Left renal cortex interstitium (tissue), 4 donors: ENCODE results near the gene PRR32. TPM values are rescaled to one million over a fixed set of nuclear protein-coding genes. Genes with fewer than 3 reads are reported as not detected.
"Not testable (repeated sequence)": the region's sequence is repeated elsewhere in the genome, so short reads cannot be mapped to it uniquely, and the experiment has no call there.

Source experiments
- DNase-seq, 4 donors: peaks; one replicate each; pipeline ENCODE4 v3.0.0-alpha.2; 2013; ENCODE audit warnings: low read depth in 4 of 4, low spot score in 2 of 4, missing footprints in 1 of 4
- polyA plus RNA-seq, 4 donors: library from polyadenylated mRNA; unstranded; fragments of 120-200 nt; gene quantifications; one replicate each; pipeline ENCODE4 v1.2.1, GENCODE V29; 2013; ENCODE audit not compliant: insufficient read length in 4 of 4

The PRR32 gene, protein sequence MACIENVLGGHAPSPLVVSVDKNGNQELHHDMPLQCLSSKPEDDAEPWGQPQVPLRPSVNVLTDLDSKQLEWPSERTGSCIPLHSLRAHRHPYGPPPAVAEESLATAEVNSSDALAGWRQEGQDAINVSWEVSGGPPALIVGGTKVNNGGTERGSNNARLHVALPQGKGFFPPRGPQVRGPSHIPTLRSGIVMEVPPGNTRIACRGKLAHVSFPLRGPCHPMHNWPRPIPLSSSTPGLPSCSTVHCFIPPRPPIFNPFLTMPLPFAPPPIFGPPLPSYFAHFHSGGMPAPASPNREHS
- not detected for polyA plus RNA-seq

DNA sequence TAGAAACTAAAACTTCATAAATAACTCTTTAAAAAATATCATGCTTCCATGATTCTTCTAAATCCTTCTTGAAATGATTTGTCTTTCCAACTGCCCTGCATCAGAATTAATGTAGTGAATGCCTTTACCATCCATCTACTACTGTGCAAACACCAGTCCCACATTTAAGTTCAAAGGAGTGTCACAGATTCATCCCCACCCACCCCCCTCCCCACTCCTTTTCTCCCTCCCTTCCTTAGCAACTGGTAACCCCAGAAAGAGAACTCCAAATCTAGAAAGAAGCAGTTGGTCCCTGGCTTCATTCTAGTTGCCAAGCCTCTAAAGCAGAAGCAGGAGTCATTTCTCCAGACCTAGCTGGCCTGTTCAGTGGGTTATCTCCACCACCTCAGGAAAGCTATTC, at the start of gene PRR32:
TSS of gene PRR32 (plus strand) at position 301 of the 400 bp plus-strand sequence. CDS start 115 bp downstream, outside the sequence.
- DNase-seq, result no peak

DNA sequence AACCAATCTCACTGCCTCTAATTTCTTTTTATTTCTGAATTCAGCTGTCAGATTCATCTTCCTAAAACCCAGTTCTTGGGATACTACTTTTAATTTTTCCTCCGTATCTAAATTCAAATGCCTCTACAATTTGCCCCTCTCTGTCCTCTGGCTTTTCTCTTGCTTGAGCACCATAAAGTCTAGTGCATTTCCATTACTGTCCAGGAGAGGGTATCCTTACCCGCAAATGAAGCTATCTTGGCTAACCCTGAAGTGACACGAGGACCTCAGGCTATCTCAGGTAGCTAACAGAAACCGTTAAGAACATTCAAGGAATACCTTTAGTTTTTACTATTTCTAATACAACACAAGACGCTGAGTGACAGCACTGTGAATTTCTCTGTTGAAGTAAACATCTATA, 49.4 kb upstream of the PRR32 start:
- DNase-seq, result peak in 2 of 4 donors; percentile 3 to 6

DNA sequence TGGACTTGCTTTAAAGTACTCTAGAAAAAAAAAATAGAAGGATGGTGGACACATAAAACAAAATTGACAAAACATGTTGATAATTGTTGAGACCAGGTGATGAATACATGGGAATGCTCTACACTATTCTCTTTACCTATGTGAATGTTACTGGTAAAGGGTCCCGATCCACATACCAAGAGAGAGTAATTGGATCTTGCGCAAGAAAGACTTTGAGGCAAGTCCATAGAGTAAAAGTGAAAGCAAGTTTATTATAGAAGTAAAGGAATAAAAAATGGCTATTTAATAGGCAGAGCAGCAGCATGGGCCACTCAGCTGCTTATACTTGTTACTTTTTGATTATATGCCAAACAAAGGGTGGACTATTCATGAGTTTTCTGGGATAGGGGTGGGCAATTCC, 34.0 kb upstream of the PRR32 start:
- no peak for DNase-seq

DNA sequence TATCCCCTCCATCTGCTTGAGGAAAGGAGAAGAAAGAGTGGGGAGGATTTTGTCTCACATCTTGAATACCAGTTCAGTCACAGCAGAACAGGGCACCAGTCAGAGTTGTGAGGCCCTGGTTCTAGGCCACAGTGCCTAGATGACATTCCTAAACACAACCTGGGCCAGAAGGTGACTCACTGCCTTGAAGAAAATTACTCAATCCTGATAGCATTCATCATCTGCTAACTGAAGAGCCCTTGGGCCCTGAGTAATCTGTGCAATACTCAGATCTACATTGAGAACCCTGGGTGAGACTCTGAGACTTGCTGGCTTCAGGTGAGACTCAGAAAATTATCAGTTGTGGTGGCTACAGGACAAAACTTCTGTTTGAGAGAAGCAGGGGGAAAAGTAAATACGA, 20.5 kb upstream of the PRR32 start:
- no peak for DNase-seq

DNA sequence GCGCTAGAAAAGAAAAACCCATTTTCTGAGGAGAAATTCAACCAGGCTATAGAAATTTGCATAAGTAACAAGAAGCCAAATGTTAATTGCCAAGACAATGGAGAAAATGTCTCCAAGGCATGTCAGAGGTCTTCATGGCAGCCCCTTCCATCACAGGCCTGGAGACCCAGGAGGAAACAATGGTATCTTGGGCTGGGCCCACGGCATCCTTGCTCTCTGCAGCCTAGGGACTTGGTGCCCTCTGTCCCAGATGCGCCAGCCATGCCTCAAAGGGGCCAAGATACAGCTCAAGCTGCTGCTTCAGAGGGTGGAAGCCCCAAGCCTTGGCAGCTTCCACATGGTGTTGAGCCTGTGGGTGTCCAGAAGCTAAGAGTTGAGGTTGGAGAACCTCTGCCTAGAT, 12.7 kb upstream of the PRR32 start:
- not testable (repeated sequence) for DNase-seq

DNA sequence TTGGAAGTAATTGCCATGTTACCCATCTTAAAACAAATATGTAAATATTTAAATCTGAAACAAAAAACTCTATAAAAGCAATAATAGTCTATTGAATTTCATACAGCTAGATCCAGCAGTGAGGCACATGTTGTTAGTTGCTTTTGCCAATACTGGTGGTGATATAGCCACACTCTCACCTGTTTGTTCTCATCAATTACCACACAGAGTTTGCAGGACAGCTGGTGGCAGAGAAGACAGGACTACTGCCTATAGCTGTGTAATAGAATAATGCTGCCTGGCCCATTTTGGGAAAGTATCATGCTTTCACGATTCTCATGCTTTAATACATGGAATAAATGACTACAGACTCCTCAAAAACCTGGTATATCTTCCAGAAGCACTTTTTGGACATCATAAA, 3.7 kb upstream of the PRR32 start:
- no peak for DNase-seq

DNA sequence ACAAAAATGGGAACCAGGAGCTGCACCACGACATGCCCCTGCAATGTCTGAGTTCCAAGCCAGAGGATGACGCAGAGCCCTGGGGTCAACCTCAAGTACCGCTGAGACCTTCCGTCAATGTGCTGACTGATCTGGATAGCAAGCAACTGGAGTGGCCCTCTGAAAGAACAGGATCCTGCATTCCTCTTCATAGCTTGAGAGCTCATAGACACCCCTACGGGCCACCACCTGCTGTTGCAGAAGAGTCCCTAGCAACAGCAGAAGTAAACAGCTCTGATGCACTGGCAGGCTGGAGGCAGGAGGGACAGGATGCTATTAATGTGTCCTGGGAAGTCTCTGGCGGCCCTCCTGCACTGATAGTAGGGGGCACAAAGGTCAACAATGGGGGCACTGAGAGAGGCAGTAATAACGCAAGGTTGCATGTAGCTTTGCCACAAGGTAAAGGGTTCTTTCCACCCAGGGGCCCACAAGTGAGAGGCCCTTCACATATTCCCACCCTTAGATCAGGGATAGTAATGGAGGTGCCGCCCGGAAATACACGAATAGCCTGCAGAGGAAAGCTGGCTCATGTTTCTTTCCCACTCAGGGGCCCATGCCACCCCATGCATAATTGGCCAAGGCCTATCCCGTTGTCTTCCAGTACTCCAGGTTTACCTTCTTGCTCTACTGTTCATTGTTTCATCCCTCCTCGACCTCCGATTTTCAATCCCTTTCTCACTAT, 1.3 kb downstream of the PRR32 start:
- no peak for DNase-seq

DNA sequence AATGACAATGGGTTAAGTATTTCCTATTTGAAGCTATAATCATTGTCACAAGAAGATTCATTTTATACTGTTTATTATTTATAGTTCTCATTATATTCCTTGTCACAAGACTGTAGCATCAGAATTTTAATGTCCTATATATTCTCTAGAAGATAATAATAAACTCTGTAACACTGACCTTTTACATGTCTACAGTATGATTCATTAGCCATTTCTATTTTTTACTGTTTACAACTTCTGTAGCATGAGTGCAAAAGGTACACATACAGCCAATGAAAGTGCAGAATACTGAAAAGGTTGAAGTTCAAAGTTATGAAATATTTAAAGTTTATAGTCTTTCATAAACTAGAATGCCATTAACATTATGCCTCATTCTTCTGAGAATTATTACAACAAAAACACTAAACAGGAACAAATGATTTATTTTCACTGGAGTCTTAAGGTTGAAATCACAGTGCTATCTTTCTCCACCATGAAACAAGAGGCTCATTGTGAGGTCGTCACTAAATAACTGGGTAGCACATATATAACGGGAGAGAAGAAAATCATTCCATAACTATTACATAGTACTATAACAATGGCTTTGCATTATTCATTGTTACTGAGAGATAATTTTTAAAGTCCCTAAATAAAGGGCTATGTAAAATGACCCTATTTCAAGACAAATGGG, 4.9 kb downstream of the PRR32 start:
- no peak for DNase-seq

DNA sequence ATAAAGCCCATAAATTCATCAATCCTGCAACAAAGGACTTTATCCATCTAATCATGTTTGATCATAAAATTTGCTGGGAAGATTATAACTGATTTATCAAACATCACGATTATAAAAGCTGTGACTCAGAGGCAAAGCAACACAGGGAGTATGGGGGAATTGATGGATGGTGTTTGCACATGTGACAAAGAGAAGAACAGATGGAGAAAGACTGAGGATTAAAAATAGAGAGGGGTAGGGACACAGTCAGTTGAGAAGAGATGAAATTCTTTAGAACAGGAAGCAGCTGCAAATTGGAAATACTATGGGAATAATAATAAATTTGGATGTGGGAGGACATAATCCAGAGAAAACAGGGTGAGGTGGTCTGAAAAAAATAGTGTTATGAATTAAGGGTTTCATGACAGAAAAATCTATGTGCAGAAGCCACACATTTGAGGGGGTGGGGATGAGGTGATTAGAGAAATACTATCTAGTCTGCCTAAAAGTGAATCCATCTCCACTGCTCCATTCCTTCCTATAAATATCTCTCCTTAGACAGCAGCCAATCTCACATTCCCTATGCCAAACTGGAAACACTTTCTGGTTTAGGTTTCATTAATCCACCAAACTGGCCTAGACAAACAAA, 6.2 kb downstream of the PRR32 start:
- DNase-seq, result no peak

DNA sequence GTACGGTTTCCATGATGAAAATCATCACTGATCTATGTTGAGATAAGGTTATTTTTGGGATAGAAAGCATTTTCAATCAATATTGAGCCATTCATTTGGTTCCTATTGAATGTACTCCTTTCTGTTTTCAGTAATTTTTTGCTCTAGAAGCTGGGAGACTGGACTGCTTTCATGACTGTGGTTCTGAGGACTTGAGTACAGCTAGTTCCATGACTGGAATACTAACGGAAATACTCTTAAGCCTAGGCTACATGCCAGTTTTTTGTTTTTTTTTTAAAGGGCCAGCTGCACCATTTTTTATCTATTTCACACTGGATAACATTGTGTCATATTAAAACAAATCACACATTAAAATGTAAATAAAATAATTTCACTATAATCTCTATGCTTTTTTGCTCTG, 16.7 kb downstream of the PRR32 start:
- DNase-seq, result no peak

DNA sequence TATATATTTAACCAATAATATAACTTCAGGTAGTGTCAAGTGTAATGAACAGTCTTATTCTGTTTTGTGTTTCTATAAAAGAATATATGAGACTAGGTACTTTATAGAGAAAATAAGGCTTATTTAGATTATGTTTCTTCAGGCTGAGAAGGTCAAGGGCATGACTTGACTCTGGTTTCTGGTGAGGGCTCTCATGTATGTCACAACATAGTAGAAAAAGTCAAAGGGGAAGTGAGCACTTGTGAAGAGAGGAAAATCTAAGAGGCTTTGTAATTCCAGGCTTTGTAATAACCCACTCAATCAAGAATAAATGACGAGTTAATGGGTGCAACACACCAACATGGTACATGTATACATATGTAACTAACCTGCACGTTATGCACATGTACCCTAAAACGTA, 27.6 kb downstream of the PRR32 start:
- no peak for DNase-seq

DNA sequence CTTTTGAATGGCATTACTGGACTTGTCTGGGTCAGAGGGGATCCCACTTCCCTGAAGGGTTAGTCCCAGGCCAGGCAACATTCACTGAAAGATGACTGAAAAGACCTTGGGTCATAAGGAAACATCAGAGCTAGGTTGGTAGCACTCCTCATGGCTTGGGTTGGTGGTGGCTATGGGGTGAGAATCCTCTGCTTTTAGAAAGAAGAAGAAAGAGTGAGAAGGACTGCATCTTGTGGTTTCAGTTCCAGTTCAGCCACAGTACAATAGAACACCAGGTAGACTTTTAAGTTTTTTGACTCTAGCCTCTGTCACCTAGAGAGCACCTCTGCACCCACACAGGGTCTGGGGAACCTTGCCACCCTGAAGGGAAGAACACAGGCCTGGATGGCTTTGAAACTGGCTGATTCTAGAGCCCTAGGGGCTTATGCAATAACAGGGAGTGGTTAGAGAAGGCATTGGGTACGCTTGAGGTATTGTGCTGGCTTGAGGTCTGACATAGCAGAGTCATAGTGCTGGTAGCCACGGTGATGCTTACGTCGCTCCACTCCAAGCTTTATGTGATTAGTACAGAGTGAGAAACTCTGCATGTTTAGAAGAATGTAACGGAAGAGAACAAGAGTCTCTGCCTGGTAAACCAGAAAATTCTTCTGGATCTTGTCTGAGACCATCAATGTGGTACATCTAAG, 36.5 kb downstream of the PRR32 start:
- DNase-seq, result no peak
